ENCODE measurements around the gene PANX1. TPM values are rescaled to one million over a fixed set of nuclear protein-coding genes. Genes with fewer than 3 reads are reported as not detected.
A peak's percentile ranks its signal among the peaks of the same experiment; 100 is the strongest.

PANX1 gene
- polyA plus RNA-seq, 1 donor (not counting 4 experiments of a cell fraction or from before 2014, with no cell fraction given): 58.5 TPM

GRCh38 chr11:94141511-94142307 is 13.1 kb downstream of the PANX1 start:
- dilution Hi-C loops (cut with MboI; ENCODE audit: extremely low pct_ligation_motif_present, low sequenced_read_pairs): no loop called here
- no peak for DNase-seq (ENCODE audit: low read depth, low spot score)

GRCh38 chr11:94142308-94143281 is 14.0 kb downstream of the PANX1 start:
- H4K20me1 ChIP-seq (ENCODE audit: control insufficient read depth, extremely low read depth, insufficient read depth, low read length): no peaks in the 10 kb centered on the region
- H3K79me2 ChIP-seq (ENCODE audit: control insufficient read depth, insufficient read depth, low read length): peaks cover 95% of the 10 kb centered on the region
- FAIRE-seq (no peak), DNase-seq (ENCODE audit: low read depth, low spot score) (no peak)
- H3K9me1 ChIP-seq (ENCODE audit: control insufficient read depth, extremely low read depth, insufficient read depth, low read length): peaks cover 7% of the 10 kb centered on the region
- no peak overlapping the region for H2AFZ ChIP-seq (ENCODE audit: control insufficient read depth, low read length)
- H3K4me1 ChIP-seq (ENCODE audit: control insufficient read depth, extremely low read depth, insufficient read depth, low read length): peaks cover 51% of the 10 kb centered on the region
- no peak overlapping the region for H3K9ac ChIP-seq (ENCODE audit: control insufficient read depth, extremely low read depth, insufficient read depth, low read length)
- peak overlapping the region; percentile 13 for H3K27ac ChIP-seq (ENCODE audit: control insufficient read depth, insufficient read depth, low read length)
- no peak for TF ChIP-seq EZH2 (IDR thresholded peaks at IDR 0.05; ENCODE audit: low read length)
- no peak for TF ChIP-seq CTCF (optimal IDR thresholded peaks at IDR 0.05 in 1 of 3, IDR thresholded peaks at IDR 0.05 in 1 of 3, conservative IDR thresholded peaks at IDR 0.05 in 1 of 3; ENCODE audit: extremely low read depth in 1 of 3, insufficient read depth in 2 of 3, low read length in 3 of 3)
- H3K9me3 ChIP-seq (ENCODE audit: control insufficient read depth, low read depth, low read length): no peaks in the 10 kb centered on the region
- H3K36me3 ChIP-seq (ENCODE audit: control insufficient read depth in 2 of 2, extremely low read depth in 1 of 2, insufficient read depth in 2 of 2, low read length in 2 of 2): peaks cover 3 to 4% of the 10 kb centered on the region in 2 experiments
- no peaks in the 10 kb centered on the region for H3K27me3 ChIP-seq (ENCODE audit: control insufficient read depth, extremely low read depth, insufficient read depth, low read length)
- H3K4me3 ChIP-seq (ENCODE audit: control insufficient read depth in 2 of 3, extremely low read depth in 1 of 3, insufficient read depth in 2 of 3, low read depth in 1 of 3, low read length in 3 of 3): no peak overlapping the region
- peak overlapping the region; percentile 15 for H3K4me2 ChIP-seq (ENCODE audit: control insufficient read depth, extremely low read depth, insufficient read depth, low read depth, low read length)
- dilution Hi-C loops (cut with MboI; ENCODE audit: extremely low pct_ligation_motif_present, low sequenced_read_pairs): no loop called here

More at GRCh38 chr11:94141511-94142307, 13.1 kb downstream of the PANX1 start:
- Histone ChIP-seq H3K9me1 (ENCODE audit: control insufficient read depth, extremely low read depth, insufficient read depth, low read length) (peaks cover 7% of the 10 kb centered on the region), H3K4me3 (ENCODE audit: control insufficient read depth in 2 of 3, extremely low read depth in 1 of 3, insufficient read depth in 2 of 3, low read depth in 1 of 3, low read length in 3 of 3) (no peak overlapping the region), H3K36me3 (ENCODE audit: control insufficient read depth in 2 of 2, extremely low read depth in 1 of 2, insufficient read depth in 2 of 2, low read length in 2 of 2) (peaks cover 3 to 5% of the 10 kb centered on the region in 2 experiments), H3K9me3 (ENCODE audit: control insufficient read depth, low read depth, low read length) (no peaks in the 10 kb centered on the region), H3K9ac (ENCODE audit: control insufficient read depth, extremely low read depth, insufficient read depth, low read length) (no peak overlapping the region), H3K79me2 (ENCODE audit: control insufficient read depth, insufficient read depth, low read length) (peaks cover 96% of the 10 kb centered on the region), H3K4me1 (ENCODE audit: control insufficient read depth, extremely low read depth, insufficient read depth, low read length) (peaks cover 50% of the 10 kb centered on the region), H4K20me1 (ENCODE audit: control insufficient read depth, extremely low read depth, insufficient read depth, low read length) (no peaks in the 10 kb centered on the region), H3K4me2 (ENCODE audit: control insufficient read depth, extremely low read depth, insufficient read depth, low read depth, low read length) (no peak overlapping the region), H3K27ac (ENCODE audit: control insufficient read depth, insufficient read depth, low read length) (peak overlapping the region; percentile 13), H2AFZ (ENCODE audit: control insufficient read depth, low read length) (no peak overlapping the region), H3K27me3 (ENCODE audit: control insufficient read depth, extremely low read depth, insufficient read depth, low read length) (no peaks in the 10 kb centered on the region)
- no peak for FAIRE-seq
- TF ChIP-seq EZH2 (IDR thresholded peaks at IDR 0.05; ENCODE audit: low read length) (no peak), CTCF (optimal IDR thresholded peaks at IDR 0.05 in 1 of 3, IDR thresholded peaks at IDR 0.05 in 1 of 3, conservative IDR thresholded peaks at IDR 0.05 in 1 of 3; ENCODE audit: extremely low read depth in 1 of 3, insufficient read depth in 2 of 3, low read length in 3 of 3) (no peak)

Data from keratinocyte (primary cell).